SK-N-SH treated with all-trans-retinoic acid at 6 μM for 48 hours (cell line): ENCODE data around the gene NUP210.

Experiments
- ATAC-seq: fragments of 200-7000 bp; cut with Tn5 transposase; 3 replicates; pipeline ENCODE4 v1.9.1; 2020; ENCODE audit warnings: mild to moderate bottlenecking, moderate library complexity
- ARNTL ChIP-seq: fragments of 450-650 bp; formaldehyde crosslinking; IDR thresholded peaks from 2 replicates; pipeline ENCODE4 v1.5.0; 2020; ENCODE audit warnings: low read depth, mild to moderate bottlenecking, moderate library complexity, borderline replicate concordance
- BACH2 ChIP-seq: fragments of 250-450 bp; sonication (Bioruptor Pico); IDR thresholded peaks from 2 replicates; pipeline ENCODE4 v1.9.0; 2021; ENCODE audit warnings: mild to moderate bottlenecking, borderline replicate concordance
- CREB5 ChIP-seq: fragments of 250-450 bp; sonication (Bioruptor Pico); IDR thresholded peaks from 2 replicates; pipeline ENCODE4 v1.5.1; 2020; ENCODE audit warnings: low read depth, mild to moderate bottlenecking, moderate library complexity
- CSDC2 ChIP-seq: fragments of 250-450 bp; sonication (Bioruptor Pico); IDR thresholded peaks from 2 replicates; pipeline ENCODE4 v1.5.0; 2020; ENCODE audit warnings: mild to moderate bottlenecking, moderate library complexity
- CSRNP3 ChIP-seq: fragments of 250-450 bp; sonication (Bioruptor Pico); IDR thresholded peaks from 2 replicates; pipeline ENCODE4 v1.5.1; 2021; ENCODE audit warnings: mild to moderate bottlenecking, moderate library complexity
- ESRRG ChIP-seq: fragments of 250-450 bp; sonication (Bioruptor Pico); IDR thresholded peaks from 2 replicates; pipeline ENCODE4 v1.6.1; 2021; ENCODE audit warnings: mild to moderate bottlenecking
- GLIS3 ChIP-seq: fragments of 250-450 bp; sonication (Bioruptor Pico); IDR thresholded peaks from 2 replicates; pipeline ENCODE4 v1.5.0; 2020; ENCODE audit warnings: mild to moderate bottlenecking, moderate library complexity
- ISL1 ChIP-seq: fragments of 250-450 bp; sonication (Bioruptor Pico); IDR thresholded peaks from 2 replicates; pipeline ENCODE4 v2.1.2; 2022; ENCODE audit warnings: mild to moderate bottlenecking, moderate library complexity
- OSR1 ChIP-seq: fragments of 250-450 bp; sonication (Bioruptor Pico); IDR thresholded peaks from 2 replicates; pipeline ENCODE4 v1.8.0; 2022; ENCODE audit warnings: moderate library complexity, mild to moderate bottlenecking, inconsistent platforms
- PPARA ChIP-seq: fragments of 250-450 bp; sonication (Bioruptor Pico); IDR thresholded peaks from 2 replicates; pipeline ENCODE4 v1.5.0; 2020; ENCODE audit warnings: mild to moderate bottlenecking, borderline replicate concordance
- RARB ChIP-seq: fragments of 250-450 bp; sonication (Bioruptor Pico); IDR thresholded peaks from 2 replicates; pipeline ENCODE4 v1.8.0; 2021; ENCODE audit warnings: mild to moderate bottlenecking, moderate library complexity
- SNAI2 ChIP-seq: fragments of 250-450 bp; sonication (Bioruptor Pico); IDR thresholded peaks from 2 replicates; pipeline ENCODE4 v1.5.0; 2020; ENCODE audit warnings: mild to moderate bottlenecking, moderate library complexity
- TCF4 ChIP-seq: fragments of 250-450 bp; sonication (Bioruptor Pico); IDR thresholded peaks from 2 replicates; pipeline ENCODE4 v1.8.0; 2021; ENCODE audit warnings: mild to moderate bottlenecking, moderate library complexity, borderline replicate concordance
- TOX ChIP-seq: fragments of 250-450 bp; sonication (Bioruptor Pico); IDR thresholded peaks from 2 replicates; pipeline ENCODE4 v1.8.0; 2021; ENCODE audit warnings: mild to moderate bottlenecking, moderate library complexity, borderline replicate concordance
- ZC3H10 ChIP-seq: fragments of 250-450 bp; sonication (Bioruptor Pico); IDR thresholded peaks from 2 replicates; pipeline ENCODE4 v1.5.1; 2021; ENCODE audit warnings: mild to moderate bottlenecking, moderate library complexity
- ZFP3 ChIP-seq: fragments of 250-450 bp; sonication (Bioruptor Pico); IDR thresholded peaks from 2 replicates; pipeline ENCODE4 v1.5.0; 2020; ENCODE audit warnings: mild to moderate bottlenecking, moderate library complexity
- ZFP30 ChIP-seq: fragments of 450-650 bp; formaldehyde crosslinking; IDR thresholded peaks from 2 replicates; pipeline ENCODE4 v1.5.0; 2022; ENCODE audit warnings: mild to moderate bottlenecking, moderate library complexity
- ZNF565 ChIP-seq: fragments of 450-650 bp; formaldehyde crosslinking; conservative IDR thresholded peaks from 2 replicates; pipeline ENCODE4 v1.5.0; 2020; ENCODE audit warnings: low read depth, mild to moderate bottlenecking, moderate library complexity
- ZNF70 ChIP-seq: fragments of 450-650 bp; formaldehyde crosslinking; IDR thresholded peaks from 2 replicates; pipeline ENCODE4 v1.5.0; 2020; ENCODE audit warnings: mild to moderate bottlenecking, moderate library complexity
- ZNF8 ChIP-seq: fragments of 450-650 bp; formaldehyde crosslinking; IDR thresholded peaks from 2 replicates; pipeline ENCODE4 v1.5.0; 2020; ENCODE audit warnings: mild to moderate bottlenecking, moderate library complexity
- TF ChIP-seq, protein P1 (sequence below): fragments of 250-450 bp; sonication (Bioruptor Pico); IDR thresholded peaks from 2 replicates; pipeline ENCODE4 v1.8.0; 2020; ENCODE audit warnings: mild to moderate bottlenecking, moderate library complexity, borderline replicate concordance

The NUP210 gene

GRCh38 chr3:13415997-13416793 is 3.9 kb downstream of the NUP210 start:
- ATAC-seq = no peak
- no peak for TF ChIP-seq OSR1 (CRISPR knock-in tag)
- no peak for TF ChIP-seq CREB5
- no peak for TF ChIP-seq TOX
- no peak for TF ChIP-seq GLIS3 (CRISPR knock-in tag)
- TF ChIP-seq ISL1 (CRISPR knock-in tag) = no peak
- no peak for TF ChIP-seq ZNF8 (CRISPR knock-in tag)
- TF ChIP-seq BACH2 (CRISPR knock-in tag) = no peak
- TF ChIP-seq CSRNP3 (CRISPR knock-in tag) = no peak
- no peak for TF ChIP-seq ZFP30 (CRISPR knock-in tag)
- TF ChIP-seq ZC3H10 = no peak
- no peak for TF ChIP-seq PPARA
- no peak for TF ChIP-seq ZNF565 (CRISPR knock-in tag)
- no peak for TF ChIP-seq SNAI2 (CRISPR knock-in tag)
- TF ChIP-seq CSDC2 (CRISPR knock-in tag) = no peak
- no peak for TF ChIP-seq ZNF70
- no peak for TF ChIP-seq ESRRG (CRISPR knock-in tag)

- TF ChIP-seq RARB (CRISPR knock-in tag) (no peak), ZFP3 (CRISPR knock-in tag) (no peak), ZNF70 (no peak), TCF4 (CRISPR knock-in tag) (no peak), GLIS3 (CRISPR knock-in tag) (no peak), ESRRG (CRISPR knock-in tag) (no peak), CREB5 (no peak), ZNF8 (CRISPR knock-in tag) (no peak), BACH2 (CRISPR knock-in tag) (no peak), ZC3H10 (no peak), ZNF565 (CRISPR knock-in tag) (no peak), CSRNP3 (CRISPR knock-in tag) (no peak), ZFP30 (CRISPR knock-in tag) (no peak), OSR1 (CRISPR knock-in tag) (no peak), CSDC2 (CRISPR knock-in tag) (no peak), PPARA (no peak)
- TF ChIP-seq, protein P1, sequence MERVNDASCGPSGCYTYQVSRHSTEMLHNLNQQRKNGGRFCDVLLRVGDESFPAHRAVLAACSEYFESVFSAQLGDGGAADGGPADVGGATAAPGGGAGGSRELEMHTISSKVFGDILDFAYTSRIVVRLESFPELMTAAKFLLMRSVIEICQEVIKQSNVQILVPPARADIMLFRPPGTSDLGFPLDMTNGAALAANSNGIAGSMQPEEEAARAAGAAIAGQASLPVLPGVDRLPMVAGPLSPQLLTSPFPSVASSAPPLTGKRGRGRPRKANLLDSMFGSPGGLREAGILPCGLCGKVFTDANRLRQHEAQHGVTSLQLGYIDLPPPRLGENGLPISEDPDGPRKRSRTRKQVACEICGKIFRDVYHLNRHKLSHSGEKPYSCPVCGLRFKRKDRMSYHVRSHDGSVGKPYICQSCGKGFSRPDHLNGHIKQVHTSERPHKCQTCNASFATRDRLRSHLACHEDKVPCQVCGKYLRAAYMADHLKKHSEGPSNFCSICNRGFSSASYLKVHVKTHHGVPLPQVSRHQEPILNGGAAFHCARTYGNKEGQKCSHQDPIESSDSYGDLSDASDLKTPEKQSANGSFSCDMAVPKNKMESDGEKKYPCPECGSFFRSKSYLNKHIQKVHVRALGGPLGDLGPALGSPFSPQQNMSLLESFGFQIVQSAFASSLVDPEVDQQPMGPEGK (CRISPR knock-in tag) = no peak
- TF ChIP-seq, all 23 proteins: peak for 0
- no peak for ATAC-seq
These were observed 4.7 kb downstream of the NUP210 start for GRCh38 chr3:13415236-13415986.

DNA sequence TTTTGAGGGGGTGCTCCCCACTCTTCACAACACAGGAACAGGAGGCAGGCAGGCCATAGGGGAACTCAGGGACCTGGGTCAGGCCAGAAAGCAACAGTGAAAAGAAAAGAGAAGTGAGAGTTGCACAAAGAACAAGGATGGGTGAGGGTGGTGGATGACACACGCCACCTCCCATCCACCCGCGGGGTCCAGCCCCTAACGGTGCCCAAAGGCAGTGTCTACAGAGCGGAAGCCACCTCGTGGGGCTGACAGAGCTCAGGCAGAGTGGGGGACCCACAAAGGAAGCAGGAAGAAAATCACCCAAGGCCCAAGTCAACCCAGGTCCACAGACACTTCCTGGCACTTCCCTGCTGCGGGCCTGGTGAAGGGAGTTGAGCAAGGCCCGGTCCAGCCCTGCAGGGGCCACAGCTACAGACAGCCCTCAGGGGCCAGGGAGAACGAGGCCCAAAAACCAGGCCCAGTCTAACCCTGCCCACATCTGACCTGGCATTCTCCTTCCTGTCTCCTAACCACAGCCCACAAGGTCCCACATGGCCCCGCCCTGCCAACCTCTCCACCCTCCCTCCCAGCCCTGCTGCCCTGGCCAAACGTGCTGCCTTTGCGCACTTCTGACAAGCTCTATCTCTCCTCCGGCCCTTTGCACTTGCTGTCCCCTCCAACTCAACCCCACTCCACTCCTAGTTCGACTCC is 5.9 kb downstream of the NUP210 start:
- no peak for ATAC-seq
- no peak for TF ChIP-seq GLIS3 (CRISPR knock-in tag)
- TF ChIP-seq, protein P1 (CRISPR knock-in tag) = no peak
- no peak for TF ChIP-seq ZC3H10
- TF ChIP-seq ZNF70 = no peak
- TF ChIP-seq ESRRG (CRISPR knock-in tag) = no peak
- no peak for TF ChIP-seq ZNF8 (CRISPR knock-in tag)
- TF ChIP-seq TOX = no peak
- TF ChIP-seq CSRNP3 (CRISPR knock-in tag) = no peak
- TF ChIP-seq TCF4 (CRISPR knock-in tag) = no peak
- TF ChIP-seq ARNTL (CRISPR knock-in tag) = no peak
- no peak for TF ChIP-seq ZFP30 (CRISPR knock-in tag)
- no peak for TF ChIP-seq CSDC2 (CRISPR knock-in tag)
- TF ChIP-seq OSR1 (CRISPR knock-in tag) = no peak
